Panc1 (cell line): ENCODE results near the gene ADGRB3.

ENCODE experiments used
- CTCF ChIP-seq: fragments of 450-650 bp; IDR thresholded peaks from 2 replicates; pipeline ENCODE4 v1.5.1; 2017; ENCODE audit warnings: mild to moderate bottlenecking
- REST ChIP-seq, 2 experiments: IDR thresholded peaks; 2 replicates each; pipeline ENCODE4 v1.6.1; 2011 to 2012; ENCODE audit warnings: low read depth in 2 of 2, control low read depth in 1 of 2, low read length in 1 of 2, mild to moderate bottlenecking in 1 of 2, moderate library complexity in 1 of 2; ENCODE audit not compliant: insufficient read depth in 1 of 2

GRCh38 chr6:69422020-69422419 is 786.9 kb downstream of the ADGRB3 start:
- TF ChIP-seq CTCF (no peak), REST (IDR thresholded peaks at IDR 0.05; ENCODE audit: insufficient read depth in 1 of 2, low read depth in 2 of 2, low read length in 1 of 2) (no peak)
